NCI-H345 treated with DMSO at 0.1 percent for 48 hours (cell line): ENCODE data around the gene FBXO44.
A peak's percentile ranks its signal among the peaks of the same experiment; 100 is the strongest.

Experiments
- DNase-seq: peaks from one replicate; lab custom pipeline; 2025; ENCODE audit not compliant: unreplicated experiment; lab: John Stamatoyannopoulos, UW

The FBXO44 gene

DNA sequence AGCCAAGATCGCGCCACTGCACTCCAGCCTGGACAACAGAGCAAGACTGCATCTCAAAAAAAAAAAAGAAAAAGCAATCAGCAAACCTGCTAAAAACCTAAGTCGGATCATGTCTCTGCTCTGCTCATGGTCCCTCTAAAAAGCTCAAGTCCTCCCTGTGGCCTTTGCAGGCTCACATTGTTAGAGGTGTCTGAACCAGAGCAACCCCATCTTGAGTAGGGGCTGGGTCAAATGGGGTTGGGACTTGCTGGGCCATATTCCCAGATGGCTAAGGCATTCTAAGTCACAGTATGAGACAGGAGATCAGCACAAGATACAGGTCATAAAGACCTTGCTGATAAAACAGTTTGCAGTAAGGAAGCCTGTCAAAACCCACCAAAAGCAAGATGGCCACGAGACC lies 33.8 kb downstream of the FBXO44 start:
- DNase-seq: no peak

DNA sequence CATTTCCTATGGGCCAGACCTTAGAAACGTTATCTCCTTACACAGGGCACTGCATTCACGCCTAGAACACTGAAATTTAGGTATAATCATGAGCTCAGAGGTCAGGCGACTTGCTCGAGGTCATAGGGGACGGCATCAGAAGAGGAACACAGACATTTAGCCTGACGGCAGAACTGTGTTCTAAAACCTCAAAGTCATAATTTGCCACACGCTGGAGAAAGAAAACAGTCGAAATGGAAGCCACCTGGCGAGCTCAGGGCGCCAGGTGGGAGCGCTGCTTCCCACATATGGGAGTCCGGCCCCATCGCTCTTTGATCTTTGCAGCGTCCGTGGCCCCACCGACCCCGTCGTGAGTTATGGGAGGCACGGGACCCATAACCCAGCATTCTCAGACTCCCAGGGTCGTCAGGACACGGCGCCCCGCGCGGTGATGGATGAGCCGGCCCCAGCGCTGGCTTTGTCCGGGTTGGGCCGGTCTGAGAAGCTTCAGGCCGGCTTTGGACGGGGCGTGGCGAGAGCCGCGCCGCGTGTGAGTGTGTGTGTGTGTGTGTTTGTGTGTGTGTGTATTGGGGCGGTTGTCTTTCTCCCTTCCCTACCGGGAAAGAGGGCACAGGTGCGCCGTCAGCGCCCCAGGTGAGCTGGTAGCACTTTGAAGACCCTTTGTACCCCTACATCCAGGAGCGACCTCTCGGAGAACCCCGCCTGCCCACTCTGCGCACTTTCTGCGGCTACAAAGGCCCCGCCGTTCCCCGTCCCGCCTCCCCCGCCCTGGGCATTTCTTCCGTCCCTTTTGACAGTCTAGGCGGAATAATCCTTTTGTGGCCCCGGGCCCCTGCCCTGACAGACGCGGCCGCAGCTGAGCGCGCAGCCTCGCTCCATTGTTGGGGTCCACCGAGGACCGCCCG lies 36.0 kb downstream of the FBXO44 start:
- peak; percentile 11 for DNase-seq

DNA sequence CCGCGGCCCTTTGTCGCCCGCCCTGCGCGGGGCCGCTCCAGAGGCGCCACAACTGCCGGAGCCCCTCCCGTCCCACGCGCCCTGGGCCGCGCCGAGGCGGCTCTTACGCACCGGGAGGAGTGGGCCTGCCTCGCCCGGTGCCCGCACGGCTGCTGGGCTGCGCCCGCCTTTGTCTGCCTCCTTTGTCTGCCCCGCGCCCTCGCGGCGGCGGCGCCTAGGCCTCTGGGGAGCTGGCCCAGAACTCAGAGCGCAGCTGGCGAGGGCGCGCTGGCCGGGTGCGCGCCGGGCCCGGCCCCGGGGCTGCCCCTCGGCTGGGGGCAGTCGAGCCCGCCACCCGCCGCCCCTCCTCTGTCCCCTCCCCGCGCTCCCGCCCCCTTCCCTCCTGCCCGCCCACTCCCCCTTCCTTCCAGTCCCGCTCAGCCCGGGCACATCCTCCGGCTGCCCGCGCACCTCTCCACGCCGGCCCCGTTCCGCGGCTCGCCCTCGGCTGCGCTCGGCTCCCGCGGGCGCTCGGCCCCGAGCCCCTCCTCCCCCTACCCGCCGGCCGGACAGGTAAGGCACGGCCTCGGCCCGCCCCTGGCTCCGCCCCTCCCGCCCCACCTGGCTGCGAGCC lies 36.7 kb downstream of the FBXO44 start, which contains the start of gene DRAXIN:
DRAXIN (plus strand) TSS at position 409 of the 613 bp plus-strand sequence. CDS start 14,549 bp downstream, outside the sequence.
- DNase-seq: peak; percentile 15

DNA sequence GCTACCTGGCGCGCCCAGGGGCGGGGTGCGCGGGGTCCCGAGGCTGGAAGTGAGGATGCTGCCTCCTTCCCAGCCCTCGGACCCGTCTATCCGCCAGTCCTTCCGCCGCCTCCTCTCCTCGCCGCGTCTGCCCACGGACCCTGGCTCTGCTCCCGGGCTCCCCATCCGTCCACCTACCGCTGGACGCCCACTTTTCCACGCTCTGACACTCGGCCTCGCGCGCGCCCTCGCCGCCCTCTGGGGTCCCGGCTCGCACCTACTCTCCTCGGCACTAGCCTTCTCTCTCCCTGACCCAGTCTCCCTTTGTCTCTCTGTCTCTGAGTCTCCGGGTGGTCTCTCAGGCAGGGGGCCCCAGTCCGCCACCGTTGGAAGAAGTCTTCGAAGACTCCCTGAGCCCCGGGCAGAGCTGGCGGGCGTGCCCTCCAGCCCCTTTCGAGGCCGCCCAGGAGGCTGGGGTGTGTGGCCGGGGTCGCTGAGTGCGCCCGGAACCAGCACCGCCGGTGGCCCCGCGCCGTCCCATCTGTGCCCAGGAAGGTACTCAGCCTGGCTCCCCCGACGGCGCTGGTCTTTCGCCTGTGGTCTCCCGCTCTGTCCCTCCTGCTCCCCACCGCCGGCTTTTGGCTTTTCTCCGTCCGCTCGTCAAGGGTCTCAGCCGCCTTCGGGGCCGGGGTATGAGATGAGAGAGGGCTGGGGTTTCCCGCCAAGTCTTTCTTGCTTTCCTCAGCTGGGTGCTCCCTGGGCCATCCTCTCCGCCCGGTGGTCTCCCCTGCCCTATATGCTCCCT lies 37.4 kb downstream of the FBXO44 start:
- DNase-seq: no peak

DNA sequence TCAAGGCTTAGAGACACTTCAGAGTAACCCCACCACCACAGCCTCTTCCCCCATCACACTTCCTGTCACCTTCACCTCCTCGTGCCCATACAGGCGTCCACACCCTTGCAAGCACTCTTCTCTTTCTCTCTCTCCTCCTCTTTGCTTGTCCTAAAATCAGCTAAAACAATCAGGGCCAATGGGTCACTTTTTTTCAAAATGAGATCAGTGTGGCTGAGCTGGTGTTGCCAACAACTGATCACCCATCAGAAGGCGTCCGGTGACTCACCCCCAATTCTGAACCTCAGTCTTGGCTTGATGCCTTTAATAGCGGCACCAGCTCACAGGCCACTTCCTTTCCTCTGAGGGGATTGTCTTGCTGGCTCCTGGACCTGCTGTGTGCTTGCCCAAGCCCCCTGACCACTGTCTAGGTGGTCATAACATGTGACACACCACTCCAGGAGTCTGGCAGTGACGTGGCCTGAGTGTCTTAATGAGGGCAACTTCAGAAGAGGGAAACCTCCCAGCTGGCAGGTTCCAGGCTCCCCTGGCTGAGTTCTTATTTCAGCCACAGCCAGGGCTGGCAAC lies 38.4 kb downstream of the FBXO44 start:
- DNase-seq: no peak

DNA sequence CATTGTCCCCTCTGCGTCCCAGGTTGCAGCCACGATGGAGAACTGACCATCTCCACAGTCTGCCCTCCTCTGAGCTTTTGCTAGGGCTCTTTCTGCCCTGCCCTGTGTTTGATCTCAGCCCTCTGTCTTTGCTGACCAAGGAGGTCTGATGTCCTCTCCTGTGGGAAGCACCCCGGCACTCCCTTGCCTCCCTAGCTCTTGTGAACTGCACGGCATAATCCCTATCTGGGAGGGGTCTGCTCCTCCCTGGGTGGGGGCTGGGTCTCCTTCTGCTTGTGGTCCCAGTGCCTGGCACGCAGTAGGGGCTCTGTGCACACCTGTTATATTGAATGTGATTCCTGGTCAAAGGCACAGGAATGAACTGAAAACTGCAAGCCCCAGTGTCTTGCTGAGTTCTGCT lies 39.2 kb downstream of the FBXO44 start:
- no peak for DNase-seq

DNA sequence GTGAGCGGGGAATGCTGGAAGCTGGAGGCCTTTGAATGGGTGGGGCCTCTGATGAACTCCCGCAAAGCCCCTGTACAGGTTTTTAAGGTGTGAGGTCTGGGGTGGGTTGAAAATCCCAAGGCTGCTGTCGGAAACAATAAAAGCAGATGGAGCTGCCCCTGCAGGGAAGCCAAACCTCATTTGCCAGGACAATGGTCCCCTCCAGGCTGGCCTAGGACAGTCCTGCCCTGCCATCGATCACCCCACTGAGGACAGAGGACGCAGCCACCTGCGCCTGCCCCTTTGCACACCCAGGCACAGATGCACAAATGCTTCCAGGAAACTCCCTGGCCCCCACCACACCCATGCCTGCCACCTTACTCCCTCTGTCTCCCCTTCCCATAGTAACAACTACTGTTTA lies 41.2 kb downstream of the FBXO44 start:
- DNase-seq: no peak

DNA sequence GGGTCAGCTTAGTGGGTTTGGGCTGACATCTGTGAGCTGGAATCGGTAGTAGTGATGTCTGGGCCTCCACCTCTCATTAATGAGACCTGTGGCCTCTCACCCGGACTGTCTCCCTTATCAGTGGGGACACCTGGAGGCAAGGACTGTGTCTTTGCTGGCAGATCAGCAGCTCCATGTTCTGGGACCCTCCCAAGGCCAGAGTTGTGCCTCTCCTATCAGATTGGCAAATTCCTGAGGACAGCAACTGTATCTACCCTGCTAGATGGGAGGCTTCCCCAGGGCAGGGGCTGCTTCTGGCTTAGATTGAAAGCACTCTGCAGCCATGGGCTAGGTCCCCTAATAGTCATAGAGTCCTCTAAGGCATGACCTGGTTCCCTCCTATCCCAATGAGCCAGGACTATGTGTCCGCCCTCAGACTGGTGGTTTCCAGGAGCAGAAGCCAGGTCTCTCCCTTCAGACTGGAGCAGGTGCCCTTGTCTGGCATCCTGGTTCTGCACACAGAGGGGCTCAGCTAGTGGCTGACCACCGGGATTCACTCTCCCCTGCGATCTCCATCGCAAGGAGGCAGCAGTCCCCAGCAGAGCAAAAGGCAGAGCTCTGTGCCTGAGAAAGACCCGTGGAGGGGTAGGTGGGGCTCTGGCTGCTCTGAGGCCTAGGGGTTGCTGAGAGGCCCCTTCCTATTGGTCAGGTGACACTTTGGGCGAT lies 42.7 kb downstream of the FBXO44 start:
- no peak for DNase-seq

DNA sequence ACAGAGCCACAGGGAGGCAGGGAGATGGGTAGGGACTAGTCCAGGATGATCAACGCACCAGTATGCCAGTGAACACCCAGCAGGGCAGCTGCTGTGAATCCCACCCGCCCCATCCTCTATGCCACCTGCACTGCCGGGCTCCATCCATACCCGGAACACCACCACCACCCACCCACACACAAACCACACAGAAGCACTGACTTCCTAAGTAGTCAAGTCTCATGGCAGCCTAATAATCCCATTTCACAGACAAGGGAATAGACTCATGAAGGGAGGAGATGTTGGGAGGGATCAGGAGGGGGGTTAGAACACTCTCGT lies 43.2 kb downstream of the FBXO44 start:
- no peak for DNase-seq

DNA sequence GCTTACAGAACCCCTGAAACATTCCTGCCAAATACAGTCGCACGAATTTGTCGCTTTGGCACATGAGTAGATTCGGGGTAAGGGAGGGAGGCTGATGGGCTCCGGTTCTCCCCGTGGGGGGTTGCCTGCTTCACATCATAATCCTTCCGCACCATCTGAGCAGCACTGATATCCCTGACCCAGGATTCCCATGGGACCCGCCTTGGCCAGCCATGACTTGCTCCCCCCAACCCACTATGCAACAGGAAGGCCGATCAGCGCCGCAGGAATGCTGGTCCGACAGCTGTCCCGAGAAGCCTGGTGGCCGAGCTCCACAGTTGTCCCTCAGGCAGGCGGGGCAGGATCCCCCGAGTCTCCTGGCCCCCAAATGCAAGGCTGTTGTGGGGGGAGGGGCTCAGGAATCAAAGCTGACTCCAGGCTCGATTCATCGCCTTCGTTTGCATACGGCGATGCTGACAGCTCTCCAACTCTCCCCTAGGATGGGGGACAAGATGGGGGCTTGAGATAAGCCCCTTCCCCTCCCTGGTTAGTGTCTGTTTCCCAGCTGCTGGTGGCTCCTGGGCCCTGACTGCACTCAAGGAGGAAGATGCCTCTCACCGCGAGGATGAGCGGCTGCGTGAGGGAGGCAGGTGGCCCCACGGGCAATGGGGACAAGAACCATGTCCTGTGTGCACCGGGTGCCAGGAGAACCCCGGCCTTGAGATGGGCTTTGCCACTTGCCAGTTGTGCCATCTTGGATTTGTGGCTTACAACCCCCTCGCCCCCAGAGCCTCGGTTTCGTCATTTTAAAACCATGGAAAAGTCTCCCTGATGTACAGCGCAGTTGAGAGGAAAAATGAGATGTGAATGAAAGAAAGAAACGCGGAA lies 46.2 kb downstream of the FBXO44 start:
- DNase-seq: no peak

DNA sequence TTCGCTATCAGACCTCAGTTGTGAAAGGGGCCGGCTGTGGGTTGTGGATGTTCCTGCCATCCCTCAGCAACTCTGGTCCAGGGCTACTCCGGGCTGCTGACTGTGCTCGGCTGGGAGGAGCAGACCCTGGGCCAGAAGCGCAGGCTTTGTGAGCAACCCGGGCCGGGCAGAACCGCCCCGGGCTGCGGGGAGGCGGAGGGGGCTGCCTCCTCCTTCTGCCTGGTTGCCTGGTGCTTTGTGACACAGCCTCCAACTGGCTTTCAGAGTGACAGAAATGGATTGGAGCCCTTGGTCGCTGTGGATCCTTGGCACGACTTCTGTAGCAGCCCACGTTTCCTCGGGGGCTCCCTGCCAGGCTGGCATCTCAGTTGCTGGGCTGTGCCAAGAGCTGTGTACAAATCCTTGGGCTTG lies 46.9 kb downstream of the FBXO44 start:
- no peak for DNase-seq

DNA sequence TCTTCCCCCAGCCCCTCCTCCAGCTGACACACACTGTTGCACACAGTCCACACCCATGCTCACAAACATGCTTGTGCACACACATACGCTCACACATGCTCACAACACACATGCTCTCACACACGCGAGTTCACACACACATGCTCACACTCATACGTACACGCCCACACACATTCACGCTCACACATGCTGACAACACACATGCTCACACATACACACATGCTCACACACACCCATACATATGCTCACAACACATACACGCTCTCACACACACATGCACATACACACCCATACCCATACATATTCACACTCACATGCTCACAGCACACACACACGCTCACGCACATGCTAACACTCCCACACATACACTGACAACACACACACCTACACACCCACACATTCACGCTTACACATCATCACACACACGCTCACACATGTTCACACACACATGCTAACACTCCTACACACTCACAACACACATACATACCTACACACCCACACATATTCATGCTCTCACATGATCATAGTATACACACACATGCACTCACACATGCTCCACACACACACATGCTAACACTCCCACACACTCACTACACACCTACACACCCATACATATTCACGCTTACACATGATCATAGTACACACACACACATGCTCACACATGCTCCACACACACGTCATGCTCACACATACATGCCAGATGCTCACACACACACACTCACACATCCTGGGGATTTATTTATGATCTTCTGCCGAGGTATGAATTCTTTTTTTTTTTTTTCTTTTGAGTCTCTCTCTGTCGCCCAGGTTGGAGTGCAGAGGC lies 47.5 kb downstream of the FBXO44 start:
- DNase-seq: no peak

DNA sequence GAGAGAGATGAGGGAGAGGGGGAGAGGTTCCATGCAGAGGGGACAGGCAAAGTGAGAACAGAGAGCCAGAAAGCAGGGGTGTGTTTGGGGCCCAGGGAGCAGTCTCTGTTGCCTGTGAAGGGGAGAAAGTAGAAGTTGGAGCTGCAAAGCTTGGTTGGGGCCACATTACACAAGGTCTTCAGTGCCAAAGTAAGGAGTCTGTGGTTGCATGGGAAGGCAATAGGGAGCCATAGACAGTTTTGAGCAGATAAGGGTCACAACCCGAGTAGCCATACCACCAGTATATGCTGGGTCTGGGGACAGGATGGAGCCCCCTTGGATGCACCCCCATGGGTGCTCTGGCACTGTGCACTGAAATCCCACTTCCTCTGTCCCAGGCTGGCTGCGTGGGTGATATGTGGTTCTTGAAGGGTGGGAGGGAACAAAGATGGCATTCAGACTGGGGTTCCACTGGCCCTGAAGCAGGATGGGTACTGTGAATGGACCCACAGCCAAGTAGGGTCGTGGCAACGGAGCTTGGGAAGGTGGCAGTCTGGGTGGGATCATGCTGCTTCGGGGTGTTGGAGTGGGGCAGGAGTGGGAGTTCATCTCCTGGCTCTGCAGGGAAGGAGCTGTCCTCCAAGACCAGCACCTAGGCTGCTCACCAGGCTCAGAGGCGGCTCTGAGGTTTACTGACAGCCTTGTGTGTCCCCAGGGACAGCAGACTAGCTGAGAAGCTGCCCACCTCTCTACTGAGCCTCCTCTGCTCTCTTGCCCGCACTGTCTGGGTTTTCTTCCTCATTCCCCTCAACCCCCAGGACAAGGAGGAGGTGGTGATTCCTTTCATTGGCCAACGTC lies 48.9 kb downstream of the FBXO44 start:
- DNase-seq: no peak

DNA sequence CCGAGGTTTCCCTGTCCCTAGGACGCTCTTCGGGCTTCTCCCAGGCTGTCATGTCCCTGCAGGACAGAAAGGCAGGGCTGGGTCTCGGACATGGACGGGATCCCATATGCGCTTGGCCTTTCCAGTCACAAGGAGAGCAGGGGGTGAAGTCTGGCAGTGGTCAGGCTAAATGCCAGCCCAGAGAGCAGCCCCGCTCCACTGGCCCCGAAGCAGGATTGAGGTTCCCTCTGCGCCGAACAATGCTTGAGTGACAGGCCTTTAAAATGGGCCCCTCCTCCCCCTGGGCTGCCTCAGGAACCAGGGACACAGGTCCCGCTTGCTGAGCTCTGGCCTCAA lies 49.5 kb downstream of the FBXO44 start:
- DNase-seq: no peak

DNA sequence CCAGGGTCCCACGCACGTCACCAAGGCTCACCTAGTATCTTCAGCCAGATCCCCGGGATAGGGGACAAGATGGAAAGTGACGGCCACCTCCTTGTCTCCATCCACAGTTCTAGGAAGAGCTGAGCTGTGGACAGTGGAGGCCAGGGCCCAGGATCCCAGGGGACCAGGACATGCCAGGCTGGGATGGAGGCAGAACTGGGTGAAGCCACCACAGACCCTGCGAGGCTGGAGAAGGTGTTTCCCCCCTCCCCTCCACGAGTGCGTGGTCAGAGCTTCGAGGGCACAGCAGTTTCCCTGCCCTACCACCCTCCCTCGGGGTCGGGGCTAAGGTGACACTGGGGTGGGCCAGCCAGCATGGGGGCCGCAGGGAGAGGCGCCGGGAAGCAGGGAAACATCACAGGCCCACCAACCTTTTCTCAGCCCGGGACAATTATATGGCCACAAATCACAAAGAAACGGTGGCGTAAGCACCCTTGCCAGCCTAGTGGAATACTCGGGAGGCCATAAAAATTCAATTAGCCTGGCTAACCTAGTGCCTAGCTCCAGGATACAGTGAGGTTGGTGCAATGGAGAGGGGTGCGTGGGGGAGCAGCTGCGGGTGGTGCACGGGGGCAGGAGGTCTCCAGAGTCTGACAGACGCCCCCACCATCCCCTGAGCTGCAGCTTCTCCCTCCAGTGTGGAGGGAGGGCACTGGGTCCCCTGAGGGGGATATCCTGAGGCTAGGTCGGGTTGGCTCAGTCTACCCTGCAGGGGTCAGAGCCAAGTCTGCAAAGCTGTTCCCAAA lies 50.2 kb downstream of the FBXO44 start:
- DNase-seq: no peak

DNA sequence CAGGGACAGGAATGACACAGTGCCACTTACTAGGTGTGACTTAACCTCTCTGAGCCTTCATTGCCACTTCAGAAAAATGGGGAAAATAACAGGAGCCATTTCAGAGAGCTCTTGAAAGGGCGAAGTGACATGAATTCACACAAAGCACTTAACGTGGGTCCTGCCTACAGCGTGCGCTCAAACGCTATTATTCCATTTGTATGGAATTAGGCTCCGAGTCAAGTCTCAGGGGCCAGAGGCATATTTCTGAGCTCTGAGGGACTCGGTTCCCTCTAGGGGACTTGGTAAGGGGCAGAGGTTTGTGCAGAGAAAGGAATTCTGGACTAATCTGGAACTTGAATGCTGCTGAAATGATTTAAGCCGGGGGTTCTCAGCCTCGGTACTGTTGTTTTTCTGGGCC lies 50.9 kb downstream of the FBXO44 start:
- no peak for DNase-seq

DNA sequence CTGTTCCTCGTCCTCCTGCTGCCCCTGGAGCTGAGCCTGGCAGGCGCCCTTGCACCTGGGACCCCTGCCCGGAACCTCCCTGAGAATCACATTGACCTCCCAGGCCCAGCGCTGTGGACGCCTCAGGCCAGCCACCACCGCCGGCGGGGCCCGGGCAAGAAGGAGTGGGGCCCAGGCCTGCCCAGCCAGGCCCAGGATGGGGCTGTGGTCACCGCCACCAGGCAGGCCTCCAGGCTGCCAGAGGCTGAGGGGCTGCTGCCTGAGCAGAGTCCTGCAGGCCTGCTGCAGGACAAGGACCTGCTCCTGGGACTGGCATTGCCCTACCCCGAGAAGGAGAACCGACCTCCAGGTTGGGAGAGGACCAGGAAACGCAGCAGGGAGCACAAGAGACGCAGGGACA lies 51.6 kb downstream of the FBXO44 start:
- DNase-seq: no peak
